Measurements from ENCODE around the gene G6PD. TPM values are rescaled to one million over a fixed set of nuclear protein-coding genes. Genes with fewer than 3 reads are reported as not detected.
"Not testable (repeated sequence)": the region's sequence is repeated elsewhere in the genome, so short reads cannot be mapped to it uniquely, and the experiment has no call there.

The G6PD gene
- total RNA-seq, 1 donor from 2014 or later = 20.5 TPM

- peak; percentile 88 for DNase-seq (ENCODE audit: low read depth)
Measured at GRCh38 chrX:154515966-154516655, 30.5 kb downstream of the G6PD start, which contains the start of gene FAM3A. Gene FAM3A (minus strand): TSS chrX:154516232. CDS start chrX:154515772, 460 bp downstream.

- DNase-seq (ENCODE audit: low read depth) = peak; percentile 40
Measured at GRCh38 chrX:154515090-154515965, 31.3 kb downstream of the G6PD start.

- DNase-seq (ENCODE audit: low read depth) = no peak
Measured at GRCh38 chrX:154513716-154514115, 32.9 kb downstream of the G6PD start.

GRCh38 chrX:154512879-154513553 lies 33.6 kb downstream of the G6PD start:
- DNase-seq (ENCODE audit: low read depth) = no peak

GRCh38 chrX:154511761-154512160 lies 34.9 kb downstream of the G6PD start:
- DNase-seq (ENCODE audit: low read depth) = no peak

GRCh38 chrX:154509455-154509854 lies 37.2 kb downstream of the G6PD start:
- no peak for DNase-seq (ENCODE audit: low read depth)

GRCh38 chrX:154508384-154508745 lies 38.3 kb downstream of the G6PD start:
- DNase-seq (ENCODE audit: low read depth) = no peak

- DNase-seq (ENCODE audit: low read depth) = no peak
Measured at GRCh38 chrX:154507673-154508383, 38.8 kb downstream of the G6PD start.

GRCh38 chrX:154506483-154507332 lies 39.9 kb downstream of the G6PD start:
- DNase-seq (ENCODE audit: low read depth) = no peak

GRCh38 chrX:154505734-154506133 lies 40.9 kb downstream of the G6PD start:
- DNase-seq (ENCODE audit: low read depth) = no peak

- no peak for DNase-seq (ENCODE audit: low read depth)
Measured at GRCh38 chrX:154502989-154503388, 43.7 kb downstream of the G6PD start.

GRCh38 chrX:154502098-154502497 lies 44.5 kb downstream of the G6PD start:
- no peak for DNase-seq (ENCODE audit: low read depth)

GRCh38 chrX:154501423-154501822 lies 45.2 kb downstream of the G6PD start:
- not testable (repeated sequence) for DNase-seq (ENCODE audit: low read depth)

- not testable (repeated sequence) for DNase-seq (ENCODE audit: low read depth)
Measured at GRCh38 chrX:154496591-154497137, 50.0 kb downstream of the G6PD start.

- no peak for DNase-seq (ENCODE audit: low read depth)
Measured at GRCh38 chrX:154495472-154495922, 51.1 kb downstream of the G6PD start.

GRCh38 chrX:154494715-154495114 lies 51.9 kb downstream of the G6PD start:
- no peak for DNase-seq (ENCODE audit: low read depth)

GRCh38 chrX:154490414-154491083 lies 56.1 kb downstream of the G6PD start, which contains the start of gene SLC10A3:
Gene SLC10A3 (minus strand): TSS chrX:154490629. CDS start chrX:154488940, 1,689 bp downstream.
- peak; percentile 92 for DNase-seq (ENCODE audit: low read depth)

GRCh38 chrX:154490021-154490413 lies 56.6 kb downstream of the G6PD start:
- DNase-seq (ENCODE audit: low read depth) = peak; percentile 68

- no peak for DNase-seq (ENCODE audit: low read depth)
Measured at GRCh38 chrX:154489182-154489581, 57.5 kb downstream of the G6PD start.

Measured in myocyte (in vitro differentiated cells).